NT2/D1 (cell line): ENCODE results near the gene SPRYD3.

Experiments used
- DNase-seq: peaks from one replicate; pipeline ENCODE4 v3.0.0-alpha.2; 2011; ENCODE audit warnings: low read depth, low spot score
- H3K27me3 ChIP-seq: 2 replicates; pipeline ENCODE4 v1.6.0; 2011; ENCODE audit warnings: mild to moderate bottlenecking; ENCODE audit not compliant: insufficient read length, insufficient read depth
- H3K36me3 ChIP-seq: 2 replicates; pipeline ENCODE4 v1.6.1; 2011; ENCODE audit warnings: mild to moderate bottlenecking, low read length, mixed read lengths; ENCODE audit not compliant: insufficient read depth, insufficient read length
- H3K4me1 ChIP-seq: 2 replicates; pipeline ENCODE4 v1.5.1; 2011; ENCODE audit not compliant: insufficient read depth, insufficient read length
- H3K4me3 ChIP-seq: 2 replicates; pipeline ENCODE4 v1.5.1; 2011; ENCODE audit warnings: low read depth; ENCODE audit not compliant: insufficient read length
- H3K9ac ChIP-seq: 2 replicates; pipeline ENCODE4 v1.6.0; 2011; ENCODE audit warnings: low read depth; ENCODE audit not compliant: insufficient read length
- H3K9me3 ChIP-seq: 2 replicates; pipeline ENCODE4 v1.5.1; 2011; ENCODE audit warnings: mild to moderate bottlenecking, low read length; ENCODE audit not compliant: insufficient read depth
- SUZ12 ChIP-seq: IDR thresholded peaks from 2 replicates; pipeline ENCODE4 v1.6.1; 2011; ENCODE audit not compliant: insufficient read length, insufficient read depth; ENCODE audit errors: extremely low read depth
- YY1 ChIP-seq: IDR thresholded peaks from 2 replicates; pipeline ENCODE4 v1.6.1; 2011; ENCODE audit not compliant: insufficient read length, insufficient read depth
- ZNF274 ChIP-seq: IDR thresholded peaks from 2 replicates; pipeline ENCODE4 v1.6.1; 2011; ENCODE audit warnings: mild to moderate bottlenecking, low read depth, low read length

The SPRYD3 gene

DNA sequence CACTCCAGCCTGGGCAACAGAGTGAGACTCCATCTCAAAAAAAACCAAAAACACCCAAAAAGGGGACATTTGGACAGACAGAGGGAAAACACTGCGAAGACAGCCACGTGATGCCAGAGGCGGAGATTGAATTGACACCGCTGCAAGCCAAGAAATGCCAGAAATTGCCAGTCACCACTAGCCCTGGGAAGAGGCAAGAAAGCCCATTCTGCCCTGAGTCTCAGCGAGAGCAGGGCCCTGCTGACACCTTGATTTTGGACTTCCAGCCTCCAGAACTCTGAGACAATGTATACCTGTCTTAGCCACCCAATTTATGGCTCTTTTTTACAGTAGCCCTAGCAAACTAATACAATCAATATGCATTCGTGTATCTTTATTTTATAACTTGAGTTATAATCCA lies 10.9 kb upstream of the SPRYD3 start:
- TF ChIP-seq SUZ12 (no peak), ZNF274 (no peak), YY1 (no peak)
- Histone ChIP-seq H3K27me3 (no peaks in the 10 kb centered on the region), H3K4me1 (peaks cover 6% of the 10 kb centered on the region), H3K36me3 (no peaks in the 10 kb centered on the region), H3K4me3 (no peak overlapping the region), H3K9ac (no peak overlapping the region), H3K9me3 (peaks cover 3% of the 10 kb centered on the region; the same call in 1 of the 2 replicates)
- no peak for DNase-seq

DNA sequence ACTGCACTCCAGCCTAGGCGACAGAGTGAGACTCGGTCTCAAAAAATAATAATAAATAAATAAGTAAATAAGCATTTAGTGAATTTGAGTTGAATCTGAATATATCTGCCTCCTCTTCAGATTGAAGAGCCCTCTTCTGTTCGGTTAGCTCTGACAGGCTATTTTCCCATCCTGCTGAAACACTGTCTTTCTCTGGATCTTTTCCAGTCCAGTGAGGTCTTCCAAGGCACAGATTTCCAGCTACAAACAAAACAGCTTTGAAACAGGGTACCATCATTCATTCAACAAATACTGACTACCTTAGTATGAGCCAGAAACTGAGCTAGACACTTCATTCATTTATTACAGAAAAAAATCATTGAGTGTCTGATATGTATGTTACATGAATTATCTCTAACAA lies 7.2 kb upstream of the SPRYD3 start:
- H3K9me3 ChIP-seq, result peaks cover 14% of the 10 kb centered on the region
- no peak for DNase-seq
- no peaks in the 10 kb centered on the region for H3K36me3 ChIP-seq
- H3K4me3 ChIP-seq, result no peak overlapping the region
- TF ChIP-seq SUZ12, result no peak
- no peak for TF ChIP-seq ZNF274
- TF ChIP-seq YY1, result no peak
- H3K27me3 ChIP-seq, result peaks cover under 1% of the 10 kb centered on the region
- no peak overlapping the region for H3K9ac ChIP-seq
- H3K4me1 ChIP-seq, result no peaks in the 10 kb centered on the region

DNA sequence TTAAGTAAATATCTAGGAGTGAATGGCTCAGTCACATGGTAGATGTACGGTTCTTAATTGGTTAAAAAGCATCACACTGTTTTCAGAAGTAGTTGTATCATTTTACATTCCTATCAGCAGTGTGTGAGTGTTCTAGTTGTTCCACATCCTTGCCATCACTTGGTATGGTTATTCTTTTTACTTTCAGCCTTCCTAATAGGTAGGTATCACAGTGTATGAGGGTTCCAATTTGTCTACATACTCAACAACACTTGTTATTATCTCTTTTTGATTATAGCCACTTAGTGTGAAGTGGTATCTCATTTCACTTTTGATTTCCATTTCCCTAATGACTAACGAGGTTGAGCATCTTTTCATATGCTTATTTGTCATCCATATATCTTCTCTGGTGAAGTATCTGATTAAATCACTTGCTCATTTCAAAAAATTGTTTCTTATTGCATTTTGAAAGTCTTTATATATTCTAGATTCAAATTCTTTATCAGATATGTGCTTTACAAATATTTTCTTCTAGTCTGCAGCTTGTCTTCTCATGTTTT lies 3.5 kb upstream of the SPRYD3 start:
- peaks cover 11% of the 10 kb centered on the region for H3K27me3 ChIP-seq
- TF ChIP-seq ZNF274, result no peak
- no peak for TF ChIP-seq YY1
- no peak for TF ChIP-seq SUZ12
- H3K4me1 ChIP-seq, result peaks cover 3% of the 10 kb centered on the region
- peaks cover 14% of the 10 kb centered on the region for H3K9me3 ChIP-seq
- no peak overlapping the region for H3K4me3 ChIP-seq
- no peak for DNase-seq
- no peaks in the 10 kb centered on the region for H3K36me3 ChIP-seq
- H3K9ac ChIP-seq, result no peak overlapping the region

DNA sequence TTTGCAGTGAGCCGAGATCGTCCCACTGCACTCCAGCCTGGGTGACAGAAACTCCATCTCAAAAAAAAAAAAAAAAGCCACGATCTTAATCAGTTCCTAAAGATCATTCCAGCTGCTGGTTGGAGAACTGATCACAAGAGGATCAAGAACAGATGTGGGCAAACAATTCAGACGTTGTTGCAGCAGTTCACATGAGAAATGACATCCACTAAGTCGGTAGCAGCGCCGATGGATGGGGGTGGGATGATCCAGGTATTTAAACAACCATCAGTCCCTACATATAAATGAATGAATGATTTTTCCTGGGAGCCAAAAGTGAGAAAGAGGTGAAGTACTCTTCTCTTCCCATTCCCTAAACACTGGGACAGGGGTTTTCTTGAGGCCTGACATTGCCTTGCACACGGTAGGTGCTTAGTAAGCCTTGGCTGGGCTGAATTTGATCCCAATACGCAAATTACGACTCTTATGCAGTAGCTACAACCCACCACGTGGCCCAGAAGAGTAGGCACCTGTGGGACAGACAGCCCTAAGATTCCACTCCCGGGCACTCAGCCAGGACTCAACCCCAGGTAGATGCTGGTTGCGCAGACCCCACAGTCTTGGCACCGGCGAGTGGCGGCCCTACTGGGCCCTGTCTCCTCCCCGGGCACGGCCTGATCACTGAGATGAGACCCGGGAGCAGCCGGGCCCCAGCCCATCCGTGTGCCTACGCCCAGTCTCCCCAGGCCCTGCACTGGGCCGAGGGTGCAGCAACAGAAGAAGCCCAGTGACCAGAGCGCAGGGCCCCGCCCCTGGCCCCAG lies 565 bp downstream of the SPRYD3 start:
- peak overlapping the region; percentile 72 for H3K9ac ChIP-seq
- no peak for DNase-seq
- peaks cover 11% of the 10 kb centered on the region for H3K27me3 ChIP-seq

DNA sequence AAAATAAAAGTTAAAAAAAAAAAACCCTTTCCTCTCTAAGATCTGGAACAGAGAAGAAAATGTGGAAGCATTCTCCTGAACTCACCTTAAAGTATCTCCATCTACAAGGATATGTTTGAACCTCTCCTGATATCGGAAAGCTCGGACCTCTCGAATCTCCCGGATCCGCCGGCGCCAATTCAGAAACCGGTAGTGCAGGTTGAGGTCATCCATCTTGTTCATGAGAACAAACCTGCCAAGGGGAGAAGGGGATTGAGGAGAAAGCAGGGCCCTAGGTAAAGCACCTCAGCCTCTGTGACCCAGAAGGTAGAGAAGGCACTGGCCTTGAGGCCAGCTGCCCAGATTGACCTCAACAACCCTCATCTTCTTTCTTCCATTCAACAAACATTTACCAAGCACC lies 2.2 kb downstream of the SPRYD3 start:
- Histone ChIP-seq H3K9ac (no peak overlapping the region), H3K4me1 (peaks cover 13% of the 10 kb centered on the region)
- TF ChIP-seq ZNF274, result no peak
- no peak for TF ChIP-seq SUZ12
- TF ChIP-seq YY1, result no peak

More for the DNA sequence above, 565 bp downstream of the SPRYD3 start:
- Histone ChIP-seq H3K4me3 (peak overlapping the region; percentile 62), H3K36me3 (peaks cover 24% of the 10 kb centered on the region), H3K9me3 (no peaks in the 10 kb centered on the region), H3K4me1 (peaks cover 5% of the 10 kb centered on the region)
- TF ChIP-seq ZNF274, result no peak
- no peak for TF ChIP-seq YY1
- no peak for TF ChIP-seq SUZ12

DNA sequence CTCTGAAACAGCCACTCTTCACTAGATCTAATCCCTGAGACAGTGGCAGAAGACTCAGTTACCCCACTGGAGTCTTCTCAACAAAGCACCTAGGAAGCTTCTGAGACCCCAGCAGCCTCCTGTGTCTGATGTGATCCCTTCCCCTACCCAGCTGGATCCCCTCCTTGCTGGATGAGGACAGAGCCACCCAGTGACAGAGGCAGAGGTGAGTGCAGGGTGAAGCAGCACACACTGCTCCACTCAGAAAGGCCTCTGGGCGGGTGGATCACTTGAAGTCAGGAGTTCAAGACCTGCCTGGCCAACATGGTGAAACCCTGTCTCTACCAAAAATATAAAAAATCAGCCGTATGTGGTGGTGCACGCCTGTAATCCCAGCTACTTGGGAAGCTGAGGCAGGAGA lies 2.7 kb downstream of the SPRYD3 start:
- Histone ChIP-seq H3K9me3 (no peaks in the 10 kb centered on the region), H3K4me3 (no peak overlapping the region), H3K9ac (no peak overlapping the region), H3K4me1 (peaks cover 15% of the 10 kb centered on the region), H3K27me3 (peaks cover 11% of the 10 kb centered on the region), H3K36me3 (peaks cover 30% of the 10 kb centered on the region)
- DNase-seq, result no peak
- TF ChIP-seq SUZ12 (no peak), ZNF274 (no peak), YY1 (no peak)

More for the DNA sequence above, 2.2 kb downstream of the SPRYD3 start:
- DNase-seq, result no peak
- H3K9me3 ChIP-seq, result no peaks in the 10 kb centered on the region
- peaks cover 11% of the 10 kb centered on the region for H3K27me3 ChIP-seq
- H3K4me3 ChIP-seq, result no peak overlapping the region
- peaks cover 30% of the 10 kb centered on the region for H3K36me3 ChIP-seq

DNA sequence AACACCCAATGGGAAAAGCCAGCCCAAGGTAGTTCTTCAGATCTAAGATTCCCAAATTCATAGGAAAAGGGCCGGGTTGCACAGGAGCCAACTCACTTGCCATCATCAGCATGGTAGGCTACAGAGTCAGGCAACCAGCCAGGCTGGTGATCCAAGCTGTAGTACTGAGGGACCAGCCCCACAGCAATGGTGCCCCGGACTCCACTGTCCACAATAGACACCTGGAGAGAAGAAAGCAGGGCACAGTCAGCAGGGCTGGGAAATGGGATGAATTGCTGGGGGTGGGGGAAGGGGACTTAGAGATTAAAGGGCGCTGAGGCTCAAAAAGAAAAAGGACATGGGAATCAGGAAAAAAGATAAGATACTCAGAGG lies 4.2 kb downstream of the SPRYD3 start:
- no peak overlapping the region for H3K9ac ChIP-seq
- TF ChIP-seq SUZ12 (no peak), ZNF274 (no peak), YY1 (no peak)
- peaks cover 30% of the 10 kb centered on the region for H3K36me3 ChIP-seq
- H3K27me3 ChIP-seq, result no peaks in the 10 kb centered on the region
- H3K9me3 ChIP-seq, result no peaks in the 10 kb centered on the region
- DNase-seq, result no peak
- no peak overlapping the region for H3K4me3 ChIP-seq
- H3K4me1 ChIP-seq, result peaks cover 24% of the 10 kb centered on the region
